Bladder microvascular endothelial cell (primary cell): ENCODE results near the gene FBXO30. TPM values are rescaled to one million over a fixed set of nuclear protein-coding genes. Genes with fewer than 3 reads are reported as not detected.

ENCODE experiments used
- total RNA-seq: library from RNA; depleted of rRNA; stranded (reverse); fragments of >200 nt; gene quantifications from 2 replicates; pipeline ENCODE4 v1.2.3, GENCODE V29; 2014

The FBXO30 gene, protein sequence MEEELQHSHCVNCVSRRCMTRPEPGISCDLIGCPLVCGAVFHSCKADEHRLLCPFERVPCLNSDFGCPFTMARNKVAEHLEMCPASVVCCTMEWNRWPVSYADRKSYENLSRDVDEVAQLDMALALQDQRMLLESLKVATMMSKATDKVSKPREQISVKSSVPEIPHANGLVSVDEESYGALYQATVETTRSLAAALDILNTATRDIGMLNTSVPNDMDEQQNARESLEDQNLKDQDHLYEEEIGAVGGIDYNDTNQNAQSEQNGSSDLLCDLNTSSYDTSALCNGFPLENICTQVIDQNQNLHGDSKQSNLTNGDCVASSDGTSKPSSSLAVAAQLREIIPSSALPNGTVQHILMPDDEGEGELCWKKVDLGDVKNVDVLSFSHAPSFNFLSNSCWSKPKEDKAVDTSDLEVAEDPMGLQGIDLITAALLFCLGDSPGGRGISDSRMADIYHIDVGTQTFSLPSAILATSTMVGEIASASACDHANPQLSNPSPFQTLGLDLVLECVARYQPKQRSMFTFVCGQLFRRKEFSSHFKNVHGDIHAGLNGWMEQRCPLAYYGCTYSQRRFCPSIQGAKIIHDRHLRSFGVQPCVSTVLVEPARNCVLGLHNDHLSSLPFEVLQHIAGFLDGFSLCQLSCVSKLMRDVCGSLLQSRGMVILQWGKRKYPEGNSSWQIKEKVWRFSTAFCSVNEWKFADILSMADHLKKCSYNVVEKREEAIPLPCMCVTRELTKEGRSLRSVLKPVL
- 8.3 and 18.9 TPM in 2 replicates for total RNA-seq

DNA sequence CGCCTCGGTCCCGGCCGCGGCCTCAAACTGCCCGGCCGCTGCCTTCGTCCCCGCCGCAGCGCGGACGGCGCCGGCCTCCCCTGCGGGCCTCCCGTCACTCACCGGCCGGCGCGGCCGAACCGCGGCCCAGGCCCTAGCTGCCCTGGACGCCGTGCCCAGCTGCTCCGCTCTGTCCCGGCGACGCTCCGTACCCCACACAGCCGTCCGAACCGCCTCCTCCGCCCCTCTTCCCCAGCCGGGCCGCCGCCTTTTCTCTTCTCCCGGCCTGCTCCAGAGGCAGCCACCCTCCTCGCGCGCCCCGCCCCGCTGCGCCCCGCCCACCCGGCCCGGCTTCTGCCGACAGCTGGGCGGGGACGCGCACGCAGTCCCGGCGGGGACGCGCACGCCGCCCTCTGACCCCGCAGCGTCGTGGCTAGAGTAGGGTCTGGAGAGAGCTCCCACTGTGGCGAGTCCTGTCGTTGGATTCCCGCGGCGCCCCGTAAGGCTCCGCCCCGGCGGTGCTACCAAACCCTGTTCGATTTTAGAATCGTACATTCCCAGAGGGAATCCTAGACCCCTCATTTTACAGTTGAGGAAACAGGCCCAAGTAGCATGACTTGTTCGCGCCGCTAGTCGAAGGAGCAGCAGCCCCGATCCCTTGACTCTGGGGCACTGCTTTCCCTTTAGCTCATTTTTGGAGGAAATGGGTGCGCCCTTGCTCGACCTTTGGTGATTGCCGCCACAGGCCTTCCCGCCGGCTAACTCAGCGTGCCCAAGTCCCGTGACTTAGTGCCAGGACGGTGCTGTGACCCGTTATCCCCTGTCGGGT lies at the start of gene FBXO30:
Gene FBXO30, minus strand, starts transcription at position 295 of the 808 bp plus-strand sequence. CDS start 8,390 bp downstream, outside the sequence.

Other genes starting within 250 kb of the FBXO30 start
- 2.8 and 7.0 TPM in 2 replicates for gene EPM2A, start 79.3 kb downstream of the FBXO30 start, total RNA-seq
- gene SHPRH, start 149.6 kb upstream of the FBXO30 start, total RNA-seq, result 8.4 and 24.3 TPM in 2 replicates
- gene GRM1, start 214.3 kb upstream of the FBXO30 start, total RNA-seq, result under 0.01 TPM in 1 of 2 replicates, not detected in the other